ENCODE measurements around the gene ACD.

Gene ACD

DNA sequence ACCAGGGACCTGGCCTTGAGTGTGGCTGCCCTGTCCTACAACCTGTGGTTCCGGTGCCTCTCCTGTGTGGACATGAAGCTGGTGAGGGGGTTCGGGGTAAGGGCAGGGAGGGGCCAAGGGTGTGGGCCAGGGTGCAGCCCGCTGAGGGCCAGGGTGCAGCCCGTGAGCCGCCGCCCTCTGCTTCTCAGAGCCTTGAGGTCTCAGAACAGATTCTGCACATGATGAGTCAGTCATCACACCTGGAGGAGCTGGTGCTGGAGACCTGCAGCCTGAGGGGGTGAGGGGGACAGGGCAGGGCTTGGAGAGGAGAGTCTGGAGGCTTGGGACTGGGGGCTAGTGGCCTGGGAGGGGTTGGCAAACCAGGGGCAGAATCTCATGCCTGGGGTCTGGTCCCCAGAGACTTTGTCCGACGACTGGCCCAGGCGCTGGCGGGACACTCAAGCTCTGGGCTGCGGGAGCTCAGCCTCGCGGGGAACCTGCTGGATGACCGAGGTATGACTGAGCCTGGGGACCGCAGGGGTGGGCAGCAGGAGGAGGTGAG is 12.9 kb downstream of the ACD start:
- Histone ChIP-seq H3K27me3 (ENCODE audit: control insufficient read depth, insufficient read depth, low read length, poor library complexity, severe bottlenecking) (peaks cover 28% of the 10 kb centered on the region), H3K4me1 (ENCODE audit: control insufficient read depth, insufficient read depth, low read length) (no peaks in the 10 kb centered on the region), H3K9me3 (ENCODE audit: control insufficient read depth, low read length) (no peaks in the 10 kb centered on the region), H3K4me3 (ENCODE audit: insufficient read depth, low read depth, low read length) (no peak overlapping the region), H3K36me3 (ENCODE audit: control insufficient read depth, insufficient read depth, low read length) (no peaks in the 10 kb centered on the region), H3K27ac (ENCODE audit: insufficient read depth, low read depth, low read length, poor library complexity, severe bottlenecking) (no peak overlapping the region)
- WGBS, 2 experiments: 88 to 93% methylated on average over 15 of the region's 15 CpGs

DNA sequence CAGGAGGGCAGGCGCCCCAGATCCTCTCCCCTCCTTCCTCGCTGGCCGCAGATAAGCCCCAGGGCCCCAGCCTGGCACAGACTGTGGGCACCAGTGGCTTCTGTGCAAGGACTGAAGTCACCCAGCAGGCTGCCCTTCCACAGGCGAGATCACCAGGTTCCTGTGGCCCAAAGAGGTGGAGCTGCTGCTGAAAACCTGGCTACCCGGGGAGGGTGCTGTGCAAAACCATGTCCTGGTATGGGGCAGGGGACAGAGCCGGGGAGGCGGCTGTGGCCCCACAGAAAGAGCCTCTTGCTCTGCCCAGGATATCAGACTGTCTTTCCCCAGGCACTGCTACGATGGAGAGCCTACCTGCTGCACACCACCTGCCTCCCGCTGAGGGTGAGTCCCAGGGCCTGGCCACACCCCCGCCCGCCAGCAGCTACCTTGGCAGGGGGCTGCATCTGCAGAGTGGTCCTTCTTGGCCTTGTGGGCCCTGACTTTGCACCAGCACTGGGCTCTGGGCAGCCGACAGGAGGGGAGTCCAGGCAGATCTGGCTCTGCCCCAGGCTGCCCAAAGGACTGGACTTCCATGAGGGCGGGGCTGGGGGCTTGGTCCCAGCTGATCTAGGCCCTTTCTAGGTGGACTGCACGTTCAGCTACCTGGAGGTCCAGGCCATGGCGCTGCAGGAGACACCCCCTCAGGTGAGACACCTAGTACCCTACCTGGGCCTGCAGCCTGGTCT is 14.5 kb downstream of the ACD start:
- Histone ChIP-seq H3K4me3 (ENCODE audit: insufficient read depth, low read depth, low read length) (peak overlapping the region; percentile 33), H3K4me1 (ENCODE audit: control insufficient read depth, insufficient read depth, low read length) (no peaks in the 10 kb centered on the region), H3K27ac (ENCODE audit: insufficient read depth, low read depth, low read length, poor library complexity, severe bottlenecking) (no peak overlapping the region), H3K9me3 (ENCODE audit: control insufficient read depth, low read length) (no peaks in the 10 kb centered on the region), H3K27me3 (ENCODE audit: control insufficient read depth, insufficient read depth, low read length, poor library complexity, severe bottlenecking) (peaks cover 21% of the 10 kb centered on the region), H3K36me3 (ENCODE audit: control insufficient read depth, insufficient read depth, low read length) (no peaks in the 10 kb centered on the region)
- 85 to 87% methylated on average over 15 of the region's 15 CpGs for WGBS, 2 experiments

DNA sequence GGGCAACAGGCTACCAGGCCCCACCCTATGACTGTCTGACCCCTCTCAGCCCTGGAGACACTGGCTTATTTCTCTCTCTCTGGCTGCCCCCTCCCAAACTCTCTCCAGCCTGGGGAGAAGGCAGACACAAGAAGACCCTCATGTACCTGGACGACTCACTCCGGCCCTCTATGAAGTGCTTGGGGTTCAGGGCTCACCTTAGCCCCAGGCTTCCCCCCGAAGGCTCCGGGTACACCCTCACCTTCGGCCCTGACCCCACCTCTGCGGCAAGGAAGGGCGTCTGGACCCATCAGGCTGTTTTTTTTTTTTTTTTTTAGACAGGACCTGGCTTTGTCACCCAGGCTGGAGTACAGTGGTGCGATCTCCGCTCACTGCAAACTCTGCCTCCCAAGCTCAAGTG is 16.0 kb downstream of the ACD start:
- Histone ChIP-seq H3K4me3 (ENCODE audit: insufficient read depth, low read depth, low read length) (no peak overlapping the region), H3K9me3 (ENCODE audit: control insufficient read depth, low read length) (no peaks in the 10 kb centered on the region), H3K4me1 (ENCODE audit: control insufficient read depth, insufficient read depth, low read length) (no peaks in the 10 kb centered on the region), H3K27ac (ENCODE audit: insufficient read depth, low read depth, low read length, poor library complexity, severe bottlenecking) (no peak overlapping the region), H3K36me3 (ENCODE audit: control insufficient read depth, insufficient read depth, low read length) (peaks cover 2% of the 10 kb centered on the region), H3K27me3 (ENCODE audit: control insufficient read depth, insufficient read depth, low read length, poor library complexity, severe bottlenecking) (peaks cover 21% of the 10 kb centered on the region)
- 89 to 95% methylated on average over 9 of the region's 9 CpGs for WGBS, 2 experiments

DNA sequence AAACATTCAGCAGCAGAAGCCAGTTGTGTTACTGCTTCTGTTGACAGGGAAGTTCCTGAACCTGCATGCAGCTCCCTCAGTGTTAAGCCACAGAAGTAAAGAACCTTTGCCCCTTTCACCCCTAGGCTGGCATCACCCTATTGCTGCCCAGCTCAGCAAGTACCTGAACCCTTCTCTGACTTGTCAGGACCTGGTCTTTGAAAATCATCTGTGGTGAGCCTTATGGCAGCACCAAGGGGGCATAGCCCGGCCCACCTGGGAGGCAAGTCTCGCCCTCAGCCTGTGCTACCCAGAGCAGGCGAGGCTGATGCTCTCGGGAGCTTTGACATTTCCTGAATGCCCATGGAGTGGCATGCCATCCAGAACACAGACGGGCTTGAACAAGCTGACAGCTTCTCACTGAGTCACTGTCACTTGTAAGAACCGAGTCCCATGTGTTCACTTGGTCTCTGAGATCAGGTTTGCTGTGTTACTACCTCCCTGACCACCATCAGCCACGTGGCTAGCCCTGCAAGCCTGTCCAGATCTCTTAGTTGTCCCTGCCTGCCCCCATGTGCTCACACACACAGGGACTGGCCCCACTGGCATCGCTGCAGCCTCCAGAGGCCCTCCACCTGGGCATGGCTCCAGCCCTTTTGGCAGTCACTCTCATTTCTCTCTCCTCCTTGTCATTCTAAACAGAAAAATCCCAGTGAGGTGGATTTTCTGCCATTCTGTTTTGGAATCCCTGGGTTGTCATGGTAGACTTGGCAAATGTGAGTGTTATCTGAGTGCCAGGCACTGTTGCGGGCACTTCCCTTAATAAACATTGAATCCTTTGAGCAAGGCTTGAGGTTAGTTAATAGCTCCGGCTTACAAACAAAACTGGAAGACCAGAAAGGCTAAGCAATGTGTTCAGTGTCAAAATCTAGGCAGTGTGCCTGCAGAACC is 18.0 kb downstream of the ACD start:
- peaks cover 18% of the 10 kb centered on the region for H3K36me3 ChIP-seq (ENCODE audit: control insufficient read depth, insufficient read depth, low read length)
- no peaks in the 10 kb centered on the region for H3K9me3 ChIP-seq (ENCODE audit: control insufficient read depth, low read length)
- H3K27me3 ChIP-seq (ENCODE audit: control insufficient read depth, insufficient read depth, low read length, poor library complexity, severe bottlenecking): peaks cover 21% of the 10 kb centered on the region
- no peak overlapping the region for H3K27ac ChIP-seq (ENCODE audit: insufficient read depth, low read depth, low read length, poor library complexity, severe bottlenecking)
- 84 to 85% methylated on average over 10 of the region's 10 CpGs for WGBS, 2 experiments
- H3K4me3 ChIP-seq (ENCODE audit: insufficient read depth, low read depth, low read length): no peak overlapping the region
- H3K4me1 ChIP-seq (ENCODE audit: control insufficient read depth, insufficient read depth, low read length): no peaks in the 10 kb centered on the region

DNA sequence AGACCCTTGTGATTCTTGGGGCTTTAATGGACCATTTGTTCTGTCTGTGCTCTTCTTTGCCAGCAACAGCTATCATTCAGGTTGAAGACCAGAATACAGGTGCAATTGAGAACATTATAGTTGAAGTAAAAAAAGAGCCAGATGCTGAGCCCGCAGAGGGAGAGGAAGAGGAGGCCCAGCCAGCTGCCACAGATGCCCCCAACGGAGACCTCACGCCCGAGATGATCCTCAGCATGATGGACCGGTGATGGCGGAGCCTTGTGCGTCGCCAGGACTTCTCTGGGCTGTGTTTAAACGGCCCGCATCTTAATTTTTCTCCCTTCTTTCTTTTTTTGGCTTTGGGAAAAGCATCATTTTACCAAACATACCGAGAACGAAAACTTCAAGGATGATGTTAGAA is 22.4 kb downstream of the ACD start:
- Histone ChIP-seq H3K9me3 (ENCODE audit: control insufficient read depth, low read length) (no peaks in the 10 kb centered on the region), H3K27ac (ENCODE audit: insufficient read depth, low read depth, low read length, poor library complexity, severe bottlenecking) (no peak overlapping the region), H3K4me3 (ENCODE audit: insufficient read depth, low read depth, low read length) (no peak overlapping the region), H3K27me3 (ENCODE audit: control insufficient read depth, insufficient read depth, low read length, poor library complexity, severe bottlenecking) (no peaks in the 10 kb centered on the region), H3K36me3 (ENCODE audit: control insufficient read depth, insufficient read depth, low read length) (peaks cover 39% of the 10 kb centered on the region), H3K4me1 (ENCODE audit: control insufficient read depth, insufficient read depth, low read length) (no peaks in the 10 kb centered on the region)
- 94 to 98% methylated on average over 12 of the region's 12 CpGs for WGBS, 2 experiments

DNA sequence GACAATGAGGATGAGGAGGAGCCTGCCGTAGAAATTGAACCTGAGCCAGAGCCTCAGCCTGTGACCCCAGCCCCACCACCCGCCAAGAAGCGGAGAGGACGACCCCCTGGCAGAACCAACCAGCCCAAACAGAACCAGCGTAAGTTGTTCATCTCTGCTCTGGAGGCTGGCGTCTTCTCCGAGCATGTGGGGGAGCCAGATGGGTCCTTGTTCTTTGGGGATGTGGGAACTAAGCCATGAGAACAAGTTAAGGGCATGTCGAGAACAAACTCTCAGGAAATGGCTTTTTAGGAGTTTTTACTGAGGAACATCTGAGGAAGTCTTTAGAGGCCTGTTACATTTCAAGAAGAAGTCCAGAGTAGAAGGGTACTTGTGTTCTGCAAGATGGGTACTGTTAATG is 23.3 kb downstream of the ACD start:
- H3K4me1 ChIP-seq (ENCODE audit: control insufficient read depth, insufficient read depth, low read length): no peaks in the 10 kb centered on the region
- H3K4me3 ChIP-seq (ENCODE audit: insufficient read depth, low read depth, low read length): no peak overlapping the region
- no peaks in the 10 kb centered on the region for H3K9me3 ChIP-seq (ENCODE audit: control insufficient read depth, low read length)
- H3K27me3 ChIP-seq (ENCODE audit: control insufficient read depth, insufficient read depth, low read length, poor library complexity, severe bottlenecking): no peaks in the 10 kb centered on the region
- H3K36me3 ChIP-seq (ENCODE audit: control insufficient read depth, insufficient read depth, low read length): peaks cover 45% of the 10 kb centered on the region
- H3K27ac ChIP-seq (ENCODE audit: insufficient read depth, low read depth, low read length, poor library complexity, severe bottlenecking): no peak overlapping the region
- 96 to 97% methylated on average over 8 of the region's 8 CpGs for WGBS, 2 experiments

DNA sequence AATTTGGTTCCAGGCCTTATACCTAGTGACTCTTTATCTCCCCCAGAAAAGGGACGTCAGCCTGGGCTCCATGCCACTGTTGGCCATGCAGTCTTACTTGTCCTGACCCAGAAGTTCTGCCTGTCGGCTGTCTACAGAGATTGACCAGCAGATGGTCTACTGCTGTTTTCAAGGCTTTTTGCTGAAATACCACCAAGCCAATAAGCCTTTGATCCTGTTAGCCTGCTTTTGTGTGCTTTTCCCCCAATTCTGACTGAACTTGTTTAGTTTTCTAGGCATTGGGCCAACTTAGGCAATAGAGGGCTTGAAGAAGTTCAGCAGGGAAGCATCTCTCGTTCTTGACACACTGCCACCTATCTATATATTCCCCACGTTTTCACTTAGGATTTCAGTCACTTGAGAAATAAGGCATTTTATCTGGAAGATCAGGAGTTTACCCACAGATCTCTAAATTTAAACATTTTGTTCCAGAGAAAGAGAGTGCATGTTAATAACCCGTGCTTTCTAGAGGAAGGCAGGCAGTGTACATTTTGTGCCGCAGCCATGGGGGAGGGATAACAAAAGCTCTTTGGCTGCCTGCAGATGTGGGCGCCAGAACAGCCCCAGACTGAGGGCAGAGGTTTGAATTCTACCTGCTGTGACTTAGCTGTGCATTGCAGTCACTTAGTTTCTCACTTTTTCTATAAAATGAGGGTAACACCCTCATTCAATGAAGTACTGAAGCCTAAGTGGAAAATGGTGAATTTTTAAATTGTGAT is 27.5 kb downstream of the ACD start:
- no peak overlapping the region for H3K4me3 ChIP-seq (ENCODE audit: insufficient read depth, low read depth, low read length)
- H3K27ac ChIP-seq (ENCODE audit: insufficient read depth, low read depth, low read length, poor library complexity, severe bottlenecking): no peak overlapping the region
- WGBS, 2 experiments: 92 to 95% methylated on average over 7 of the region's 7 CpGs
- peaks cover 52% of the 10 kb centered on the region for H3K36me3 ChIP-seq (ENCODE audit: control insufficient read depth, insufficient read depth, low read length)
- no peaks in the 10 kb centered on the region for H3K4me1 ChIP-seq (ENCODE audit: control insufficient read depth, insufficient read depth, low read length)
- no peaks in the 10 kb centered on the region for H3K27me3 ChIP-seq (ENCODE audit: control insufficient read depth, insufficient read depth, low read length, poor library complexity, severe bottlenecking)
- H3K9me3 ChIP-seq (ENCODE audit: control insufficient read depth, low read length): no peaks in the 10 kb centered on the region

DNA sequence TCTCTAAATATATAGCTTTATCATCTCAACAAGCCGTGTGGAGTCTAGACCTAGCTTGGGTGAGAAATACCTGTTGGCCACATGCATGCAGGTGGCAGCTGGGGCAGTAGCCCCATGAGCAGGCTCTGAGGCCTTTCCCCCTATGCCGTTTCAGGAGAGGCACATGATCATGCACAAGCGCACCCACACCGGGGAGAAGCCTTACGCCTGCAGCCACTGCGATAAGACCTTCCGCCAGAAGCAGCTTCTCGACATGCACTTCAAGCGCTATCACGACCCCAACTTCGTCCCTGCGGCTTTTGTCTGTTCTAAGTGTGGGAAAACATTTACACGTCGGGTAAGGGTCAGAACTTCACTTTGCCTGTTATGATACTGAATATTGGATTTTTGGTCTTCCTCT is 31.8 kb downstream of the ACD start:
- Histone ChIP-seq H3K36me3 (ENCODE audit: control insufficient read depth, insufficient read depth, low read length) (peaks cover 50% of the 10 kb centered on the region), H3K4me1 (ENCODE audit: control insufficient read depth, insufficient read depth, low read length) (no peaks in the 10 kb centered on the region), H3K27me3 (ENCODE audit: control insufficient read depth, insufficient read depth, low read length, poor library complexity, severe bottlenecking) (no peaks in the 10 kb centered on the region), H3K9me3 (ENCODE audit: control insufficient read depth, low read length) (no peaks in the 10 kb centered on the region), H3K4me3 (ENCODE audit: insufficient read depth, low read depth, low read length) (no peak overlapping the region), H3K27ac (ENCODE audit: insufficient read depth, low read depth, low read length, poor library complexity, severe bottlenecking) (no peak overlapping the region)
- 97% methylated on average over 14 of the region's 14 CpGs for WGBS, 2 experiments

DNA sequence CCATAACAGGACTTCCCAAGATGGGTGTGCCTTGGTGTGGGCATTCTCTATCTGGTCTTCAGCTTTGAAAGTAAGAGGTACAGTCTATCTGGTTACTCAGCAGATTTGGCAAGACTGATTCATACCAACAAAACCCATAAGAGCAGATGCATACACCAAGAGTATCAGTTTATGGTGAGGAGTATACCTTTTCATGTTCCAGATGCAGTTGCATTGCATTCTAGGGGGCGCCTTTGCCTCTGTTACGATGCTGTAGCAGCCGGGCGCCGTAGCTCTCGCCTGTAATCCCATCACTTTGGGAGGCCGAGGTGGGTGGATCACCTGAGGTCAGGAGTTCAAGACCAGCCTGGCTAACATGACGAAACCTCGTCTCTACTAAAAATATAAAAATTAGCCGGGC is 46.3 kb downstream of the ACD start:
- no peaks in the 10 kb centered on the region for H3K27me3 ChIP-seq (ENCODE audit: control insufficient read depth, insufficient read depth, low read length, poor library complexity, severe bottlenecking)
- 88 to 89% methylated on average over 10 of the region's 10 CpGs for WGBS, 2 experiments
- H3K9me3 ChIP-seq (ENCODE audit: control insufficient read depth, low read length): no peaks in the 10 kb centered on the region
- H3K4me3 ChIP-seq (ENCODE audit: insufficient read depth, low read depth, low read length): no peak overlapping the region
- H3K36me3 ChIP-seq (ENCODE audit: control insufficient read depth, insufficient read depth, low read length): peaks cover 36% of the 10 kb centered on the region
- H3K4me1 ChIP-seq (ENCODE audit: control insufficient read depth, insufficient read depth, low read length): no peaks in the 10 kb centered on the region
- no peak overlapping the region for H3K27ac ChIP-seq (ENCODE audit: insufficient read depth, low read depth, low read length, poor library complexity, severe bottlenecking)

DNA sequence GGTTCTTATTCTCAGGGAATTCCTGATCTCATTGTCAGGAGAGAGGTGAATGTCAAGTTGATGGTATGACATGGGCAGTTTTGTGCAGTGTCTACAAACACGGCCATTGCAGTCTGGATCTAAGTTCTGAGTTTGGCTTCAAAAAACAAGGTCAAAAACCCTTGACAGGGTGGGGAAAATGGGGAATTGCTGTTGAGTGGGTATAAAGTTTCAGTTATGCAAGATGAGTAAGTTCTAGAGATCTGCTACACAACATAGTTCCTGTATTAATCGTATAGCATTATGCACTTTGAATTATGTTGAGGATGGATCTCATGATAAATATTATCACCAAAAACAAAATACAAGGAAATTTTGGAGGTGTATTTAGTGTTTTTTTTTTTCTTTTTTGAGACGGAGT is 51.7 kb downstream of the ACD start:
- Histone ChIP-seq H3K4me1 (ENCODE audit: control insufficient read depth, insufficient read depth, low read length) (no peaks in the 10 kb centered on the region), H3K9me3 (ENCODE audit: control insufficient read depth, low read length) (no peaks in the 10 kb centered on the region), H3K27ac (ENCODE audit: insufficient read depth, low read depth, low read length, poor library complexity, severe bottlenecking) (no peak overlapping the region), H3K27me3 (ENCODE audit: control insufficient read depth, insufficient read depth, low read length, poor library complexity, severe bottlenecking) (no peaks in the 10 kb centered on the region), H3K36me3 (ENCODE audit: control insufficient read depth, insufficient read depth, low read length) (peaks cover 17% of the 10 kb centered on the region), H3K4me3 (ENCODE audit: insufficient read depth, low read depth, low read length) (no peak overlapping the region)
- WGBS, 2 experiments: 83 to 93% methylated on average over 2 of the region's 3 CpGs

Measured in ectodermal cell (in vitro differentiated cells).